HCT116 (cell line): ENCODE data around the gene MAPK1.
"Not testable (repeated sequence)": the region's sequence is repeated elsewhere in the genome, so short reads cannot be mapped to it uniquely, and the experiment has no call there.

Experiments used
- CEBPB ChIP-seq: IDR thresholded peaks from 2 replicates; pipeline ENCODE4 v1.6.1; 2012; ENCODE audit warnings: low read depth
- CTCF ChIP-seq, 3 experiments: fragments of 200-600 bp in 1 of 3; sonication (generic) in 1 of 3; IDR thresholded peaks in 2 of 3; conservative IDR thresholded peaks in 1 of 3; 2 replicates each; pipeline ENCODE4 v1.5.1; 2012 to 2017; ENCODE audit warnings: low read depth in 2 of 3, low read length in 2 of 3, antibody characterized with exemption in 1 of 3, borderline replicate concordance in 1 of 3, control low read depth in 1 of 3, mild to moderate bottlenecking in 1 of 3, mixed read lengths in 1 of 3, mixed run types in 1 of 3, moderate library complexity in 1 of 3; ENCODE audit not compliant: insufficient read depth in 1 of 3
- EZH2 ChIP-seq: fragments of 200-600 bp; sonication (generic); IDR thresholded peaks from 2 replicates; pipeline ENCODE4 v1.6.1; 2017; ENCODE audit warnings: antibody characterized with exemption, mixed run types
- FOSL1 ChIP-seq: IDR thresholded peaks from 2 replicates; pipeline ENCODE4 v1.6.1; 2012; ENCODE audit warnings: low read depth
- SRF ChIP-seq: IDR thresholded peaks from 2 replicates; pipeline ENCODE4 v1.6.1; 2012; ENCODE audit warnings: low read depth
- YY1 ChIP-seq: IDR thresholded peaks from 2 replicates; pipeline ENCODE4 v1.6.1; 2011; ENCODE audit warnings: low read length, low read depth, moderate library complexity, mild to moderate bottlenecking; ENCODE audit not compliant: insufficient replicate concordance; ENCODE audit errors: extremely low read depth
- ZNF274 ChIP-seq: fragments of 200-500 bp; sonication (Bioruptor generic); IDR thresholded peaks from 2 replicates; pipeline ENCODE4 v1.6.1; 2014; ENCODE audit warnings: mild to moderate bottlenecking, low read depth, low read length, inconsistent platforms

- not testable (repeated sequence) for TF ChIP-seq ZNF274; CEBPB; CTCF (IDR thresholded peaks at IDR 0.05 in 2 of 3, conservative IDR thresholded peaks at IDR 0.05 in 1 of 3; ENCODE audit: borderline replicate concordance in 1 of 3, insufficient read depth in 1 of 3, low read depth in 2 of 3, low read length in 2 of 3); YY1; SRF; EZH2; FOSL1
These were observed 28.2 kb downstream of the MAPK1 start for GRCh38 chr22:21839104-21839764.
